HTR-8/SVneo (cell line): ENCODE results near the gene TMED5.
"Not testable (repeated sequence)": the region's sequence is repeated elsewhere in the genome, so short reads cannot be mapped to it uniquely, and the experiment has no call there.

Experiments
- DNase-seq: peaks from one replicate; pipeline ENCODE4 v3.0.0; 2011; ENCODE audit warnings: low spot score, mixed read lengths; ENCODE audit not compliant: insufficient read length
- FAIRE-seq: peaks from 2 replicates; lab custom pipeline; 2011; peaks lifted over from hg19 to GRCh38; lab: Jason Lieb, UNC

TMED5 gene

DNA sequence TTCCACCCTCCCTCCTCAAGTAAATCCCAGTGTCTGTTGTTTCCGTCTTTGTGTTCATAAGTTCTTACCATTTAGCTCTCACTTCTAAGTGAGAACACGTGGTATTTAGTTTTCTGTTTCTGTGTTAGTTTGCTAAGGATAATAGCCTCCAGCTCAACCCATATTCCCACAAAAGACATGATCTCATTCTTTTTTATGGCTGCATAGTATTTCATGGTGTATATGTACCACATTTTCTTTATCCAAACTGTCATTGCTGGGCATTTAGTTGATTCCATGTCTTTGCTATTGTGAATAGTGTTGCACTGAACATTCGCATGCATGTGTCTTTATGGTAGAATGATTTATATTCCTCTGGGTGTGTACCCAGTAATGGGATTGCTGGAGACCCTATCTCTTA is 5.6 kb downstream of the TMED5 start:
- DNase-seq, FAIRE-seq: not testable (repeated sequence)

DNA sequence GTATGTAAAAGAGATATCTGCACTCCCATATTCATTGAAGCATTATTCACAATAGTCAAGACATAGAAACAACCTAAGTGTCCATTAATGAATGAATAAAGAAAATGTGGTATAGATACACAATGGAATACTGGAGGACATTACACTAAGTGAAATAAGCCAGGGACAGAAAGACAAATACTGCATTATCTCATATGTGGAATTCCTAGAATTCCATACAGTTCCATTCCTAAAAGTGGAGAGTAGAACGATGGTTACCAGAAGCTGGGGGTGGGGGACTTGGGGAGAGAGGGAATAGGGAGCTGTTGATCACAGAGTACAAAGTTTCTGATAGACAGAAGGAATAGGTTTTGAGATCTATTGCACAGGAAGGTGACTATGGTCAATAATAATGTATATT is 7.4 kb downstream of the TMED5 start:
- no peak for FAIRE-seq
- DNase-seq = no peak

DNA sequence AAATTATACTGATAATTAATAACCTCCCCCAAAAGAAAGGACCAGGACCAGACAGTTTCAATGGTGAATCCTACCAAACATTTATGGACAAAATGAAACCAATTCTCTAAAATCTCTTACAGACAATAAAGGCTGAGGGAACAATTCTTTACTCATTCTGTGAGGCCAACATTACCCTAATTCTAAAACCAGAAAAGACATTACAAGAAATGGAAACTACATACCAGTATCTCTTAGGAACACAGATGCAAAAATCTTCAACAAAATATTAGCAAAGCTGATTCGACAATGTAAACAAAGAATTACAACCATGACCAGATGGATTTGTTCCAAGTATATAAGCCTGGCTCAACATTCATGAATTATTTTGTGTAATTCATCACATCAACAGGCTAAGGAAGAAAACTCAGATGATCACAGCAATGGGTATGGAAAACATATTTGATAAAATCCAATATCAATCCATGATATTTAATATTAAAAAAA is 8.6 kb downstream of the TMED5 start:
- no peak for DNase-seq
- no peak for FAIRE-seq

DNA sequence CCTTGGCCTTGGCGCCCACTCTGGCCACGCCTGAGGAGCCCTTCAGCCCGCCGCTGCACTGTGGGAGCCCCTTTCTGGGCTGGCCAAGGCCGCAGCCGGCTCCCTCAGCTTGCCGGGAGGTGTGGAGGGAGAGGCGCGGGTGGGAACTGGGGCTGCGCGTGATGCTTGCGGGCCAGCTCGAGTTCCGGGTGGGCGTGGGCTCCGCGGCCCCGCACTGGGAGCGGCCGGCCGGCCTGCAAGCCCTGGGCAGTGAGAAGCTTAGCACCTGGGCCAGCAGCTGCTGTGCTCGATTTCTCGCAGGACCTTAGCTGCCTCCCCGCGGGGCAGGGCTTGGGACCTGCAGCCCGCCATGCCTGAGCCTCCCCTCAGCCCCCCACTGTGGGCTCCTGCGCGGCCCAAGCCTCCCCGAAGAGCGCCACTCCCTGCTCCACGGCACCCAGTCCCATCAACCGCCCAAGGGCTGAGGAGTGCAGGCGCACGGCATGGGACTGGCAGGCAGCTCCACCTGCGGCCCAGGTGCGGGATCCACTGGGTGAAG is 10.0 kb downstream of the TMED5 start:
- not testable (repeated sequence) for DNase-seq, FAIRE-seq

DNA sequence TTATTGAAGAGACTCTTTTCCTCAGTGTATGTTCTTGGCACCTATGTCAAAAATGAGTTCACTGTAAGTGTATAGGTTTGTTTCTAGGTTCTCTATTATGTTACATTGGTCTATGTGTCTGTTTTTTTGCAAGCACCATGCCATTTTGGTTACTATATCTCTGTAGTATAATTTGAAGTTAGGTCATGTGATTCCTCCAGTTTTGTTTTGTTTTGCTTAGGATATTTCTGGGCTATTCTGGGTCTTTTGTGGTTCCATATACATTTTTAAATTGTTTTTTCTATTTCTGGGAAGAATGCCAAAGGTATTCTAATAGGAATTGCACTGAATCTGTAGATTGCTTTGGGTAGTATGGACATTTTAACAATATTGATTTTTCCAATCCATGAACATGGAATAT is 13.2 kb downstream of the TMED5 start:
- no peak for FAIRE-seq
- DNase-seq = no peak

GRCh38 chr1:93165895-93166294 is 14.3 kb downstream of the TMED5 start:
- not testable (repeated sequence) for FAIRE-seq, DNase-seq

GRCh38 chr1:93164816-93165215 is 15.4 kb downstream of the TMED5 start:
- DNase-seq = no peak
- FAIRE-seq = no peak

- DNase-seq, FAIRE-seq: not testable (repeated sequence)
Observed at GRCh38 chr1:93163314-93163713, 16.9 kb downstream of the TMED5 start.

GRCh38 chr1:93159337-93159736 is 20.9 kb downstream of the TMED5 start:
- FAIRE-seq = no peak
- DNase-seq = no peak

- FAIRE-seq (no peak), DNase-seq (no peak)
Observed at GRCh38 chr1:93155335-93155734, 24.9 kb downstream of the TMED5 start.

- no peak for FAIRE-seq
Observed at GRCh38 chr1:93154898-93155297, 25.3 kb downstream of the TMED5 start.

DNA sequence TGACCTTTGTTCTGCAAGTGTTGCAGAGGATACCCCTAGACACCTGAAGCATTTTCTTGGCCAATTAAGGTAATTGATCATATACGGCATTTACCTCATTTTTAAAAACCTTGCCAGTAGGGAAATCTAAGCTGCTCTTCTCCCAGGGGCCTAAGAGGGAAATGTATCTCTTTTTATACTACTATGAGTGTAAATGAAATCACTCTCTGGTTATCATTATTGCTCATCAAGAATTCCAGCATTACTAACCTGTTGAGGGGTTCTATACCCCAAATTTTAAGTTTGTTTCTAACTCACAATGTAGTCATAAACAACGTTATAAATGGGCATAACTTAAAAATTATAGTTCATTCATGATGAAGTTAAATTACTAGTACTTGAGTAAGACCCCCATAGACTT is 27.4 kb downstream of the TMED5 start:
- DNase-seq (no peak), FAIRE-seq (no peak)

More at GRCh38 chr1:93154898-93155297, 25.3 kb downstream of the TMED5 start:
- no peak for DNase-seq

- FAIRE-seq = no peak
Observed at GRCh38 chr1:93151474-93151873, 28.7 kb downstream of the TMED5 start.

DNA sequence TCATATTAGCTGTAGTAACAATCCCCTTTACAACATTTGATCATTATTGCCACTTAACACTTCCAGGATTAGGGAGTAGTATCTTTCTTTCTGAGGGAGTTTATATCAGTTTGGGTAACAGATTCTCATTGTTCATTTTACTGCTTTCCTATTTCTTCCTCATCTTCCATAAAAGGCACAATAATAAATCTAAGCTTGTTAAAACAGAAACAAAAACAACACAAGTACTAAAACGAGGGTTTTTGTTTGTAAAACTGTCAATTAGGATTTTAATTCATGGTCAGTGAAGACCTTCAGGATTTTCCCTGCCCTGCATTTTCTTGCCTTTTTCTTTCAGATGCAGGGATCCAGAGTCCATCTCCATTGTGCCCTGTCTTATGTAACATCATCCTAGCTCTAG is 29.5 kb downstream of the TMED5 start:
- DNase-seq = no peak
- FAIRE-seq = no peak

More at GRCh38 chr1:93151474-93151873, 28.7 kb downstream of the TMED5 start:
- DNase-seq = no peak

DNA sequence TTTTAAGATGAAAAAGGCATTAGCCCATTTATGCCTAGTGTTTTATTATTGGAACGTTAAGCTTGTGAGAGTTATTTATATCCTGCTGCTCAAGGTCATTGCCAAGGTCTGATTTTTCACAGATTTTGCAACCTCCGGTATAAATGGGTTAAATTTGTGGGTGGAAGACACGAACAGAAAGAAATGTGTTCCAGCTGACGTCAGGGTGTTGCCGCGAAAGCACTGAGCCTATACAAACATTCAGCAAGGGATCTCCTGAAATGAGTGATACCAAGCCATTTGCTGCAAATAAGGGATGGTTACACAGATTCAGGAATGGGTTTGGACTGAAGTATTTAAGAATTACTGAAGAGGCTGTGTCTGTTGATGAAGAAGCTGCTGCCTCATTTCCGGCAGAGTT is 32.2 kb downstream of the TMED5 start:
- DNase-seq = no peak
- FAIRE-seq = no peak

GRCh38 chr1:93143769-93144168 is 36.4 kb downstream of the TMED5 start:
- FAIRE-seq = no peak
- no peak for DNase-seq

DNA sequence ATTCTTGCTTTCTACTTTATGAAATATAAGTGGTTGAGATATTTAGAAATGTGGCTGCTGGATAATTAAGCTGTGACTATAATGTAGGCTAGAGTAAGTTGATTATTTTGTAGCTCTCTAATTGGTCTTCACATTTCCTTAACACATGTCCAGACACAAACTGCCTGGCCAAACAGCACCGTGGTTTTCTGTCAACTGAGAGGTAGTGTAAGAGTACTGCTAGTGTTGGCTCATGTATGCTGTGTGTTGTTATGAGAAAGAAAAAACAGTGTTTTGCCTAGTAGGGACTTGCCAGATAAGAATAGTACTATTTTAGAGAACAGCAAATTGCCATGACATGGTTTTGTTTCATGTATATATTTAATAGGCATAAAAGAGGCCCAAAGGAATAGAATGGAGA is 37.1 kb downstream of the TMED5 start:
- DNase-seq (no peak), FAIRE-seq (no peak)

GRCh38 chr1:93142161-93142560 is 38.1 kb downstream of the TMED5 start:
- FAIRE-seq = no peak

GRCh38 chr1:93140106-93140505 is 40.1 kb downstream of the TMED5 start:
- no peak for FAIRE-seq
- no peak for DNase-seq

More at GRCh38 chr1:93142161-93142560, 38.1 kb downstream of the TMED5 start:
- DNase-seq = no peak

- no peak for DNase-seq
- no peak for FAIRE-seq
Observed at GRCh38 chr1:93137604-93138292, 42.5 kb downstream of the TMED5 start.

GRCh38 chr1:93136445-93136844 is 43.8 kb downstream of the TMED5 start:
- DNase-seq = no peak
- no peak for FAIRE-seq

- no peak for DNase-seq
- FAIRE-seq = no peak
Observed at GRCh38 chr1:93132638-93133037, 47.6 kb downstream of the TMED5 start.
